ENCODE measurements around the gene MRPS27.

Gene MRPS27

GRCh38 chr5:72195581-72195980 is 124.5 kb downstream of the MRPS27 start:
- Mint-ChIP-seq H3K4me1 (ENCODE audit: low read depth) (peaks cover 7% of the 10 kb centered on the region), H3K9me3 (peaks cover 17% of the 10 kb centered on the region), H3K4me3 (no peak overlapping the region), H3K36me3 (ENCODE audit: low read depth) (no peaks in the 10 kb centered on the region), H3K27me3 (peaks cover 12% of the 10 kb centered on the region), H3K27ac (no peak overlapping the region)
- intact Hi-C loops (cut with micrococcal nuclease) = no loop called here

- Mint-ChIP-seq H3K27me3 (peaks cover 13% of the 10 kb centered on the region), H3K4me1 (ENCODE audit: low read depth) (peaks cover 7% of the 10 kb centered on the region), H3K9me3 (peaks cover 17% of the 10 kb centered on the region), H3K4me3 (no peak overlapping the region), H3K36me3 (ENCODE audit: low read depth) (no peaks in the 10 kb centered on the region), H3K27ac (no peak overlapping the region)
- intact Hi-C loops (cut with micrococcal nuclease) = no loop called here
These were observed 125.2 kb downstream of the MRPS27 start for GRCh38 chr5:72194846-72195245.

GRCh38 chr5:72191404-72191803 is 128.6 kb downstream of the MRPS27 start:
- Mint-ChIP-seq H3K36me3 (ENCODE audit: low read depth) (no peaks in the 10 kb centered on the region), H3K27ac (no peak overlapping the region), H3K4me3 (no peak overlapping the region), H3K4me1 (ENCODE audit: low read depth) (peaks cover 7% of the 10 kb centered on the region), H3K9me3 (peaks cover 17% of the 10 kb centered on the region), H3K27me3 (peaks cover 13% of the 10 kb centered on the region)
- intact Hi-C loops (cut with micrococcal nuclease) = no loop called here

- intact Hi-C loops (cut with micrococcal nuclease) = no loop called here
- Mint-ChIP-seq H3K9me3 (no peaks in the 10 kb centered on the region), H3K4me3 (no peak overlapping the region), H3K27ac (no peak overlapping the region), H3K27me3 (peaks cover 10% of the 10 kb centered on the region), H3K4me1 (ENCODE audit: low read depth) (no peaks in the 10 kb centered on the region), H3K36me3 (ENCODE audit: low read depth) (no peaks in the 10 kb centered on the region)
These were observed 130.9 kb downstream of the MRPS27 start for GRCh38 chr5:72189146-72189545.

GRCh38 chr5:72188166-72188565 is 131.9 kb downstream of the MRPS27 start:
- Mint-ChIP-seq H3K36me3 (ENCODE audit: low read depth) (no peaks in the 10 kb centered on the region), H3K27ac (no peak overlapping the region), H3K4me1 (ENCODE audit: low read depth) (no peaks in the 10 kb centered on the region), H3K27me3 (peaks cover 8% of the 10 kb centered on the region), H3K9me3 (no peaks in the 10 kb centered on the region), H3K4me3 (no peak overlapping the region)
- intact Hi-C loops (cut with micrococcal nuclease) = no loop called here

GRCh38 chr5:72187388-72188075 is 132.5 kb downstream of the MRPS27 start:
- Mint-ChIP-seq H3K4me1 (ENCODE audit: low read depth) (no peaks in the 10 kb centered on the region), H3K27ac (no peak overlapping the region), H3K4me3 (no peak overlapping the region), H3K9me3 (no peaks in the 10 kb centered on the region), H3K36me3 (ENCODE audit: low read depth) (no peaks in the 10 kb centered on the region), H3K27me3 (peaks cover 10% of the 10 kb centered on the region)
- intact Hi-C loops (cut with micrococcal nuclease) = no loop called here

GRCh38 chr5:72185496-72186329 is 134.3 kb downstream of the MRPS27 start:
- H3K4me1 Mint-ChIP-seq (ENCODE audit: low read depth) = no peaks in the 10 kb centered on the region
- intact Hi-C loops (cut with micrococcal nuclease) = no loop called here
- no peaks in the 10 kb centered on the region for H3K36me3 Mint-ChIP-seq (ENCODE audit: low read depth)
- H3K27ac Mint-ChIP-seq = no peak overlapping the region
- H3K4me3 Mint-ChIP-seq = no peak overlapping the region
- H3K27me3 Mint-ChIP-seq = peaks cover 13% of the 10 kb centered on the region
- H3K9me3 Mint-ChIP-seq = no peaks in the 10 kb centered on the region

- H3K27ac Mint-ChIP-seq = no peak overlapping the region
- intact Hi-C loops (cut with micrococcal nuclease) = no loop called here
- H3K4me3 Mint-ChIP-seq = no peak overlapping the region
- no peaks in the 10 kb centered on the region for H3K4me1 Mint-ChIP-seq (ENCODE audit: low read depth)
- H3K36me3 Mint-ChIP-seq (ENCODE audit: low read depth) = no peaks in the 10 kb centered on the region
- no peaks in the 10 kb centered on the region for H3K9me3 Mint-ChIP-seq
- peaks cover 16% of the 10 kb centered on the region for H3K27me3 Mint-ChIP-seq
These were observed 135.6 kb downstream of the MRPS27 start for GRCh38 chr5:72184408-72184807.

- no peaks in the 10 kb centered on the region for H3K9me3 Mint-ChIP-seq
- no peaks in the 10 kb centered on the region for H3K36me3 Mint-ChIP-seq (ENCODE audit: low read depth)
- H3K4me1 Mint-ChIP-seq (ENCODE audit: low read depth) = no peaks in the 10 kb centered on the region
- no peak overlapping the region for H3K27ac Mint-ChIP-seq
- no peak overlapping the region for H3K4me3 Mint-ChIP-seq
- intact Hi-C loops (cut with micrococcal nuclease) = no loop called here
- H3K27me3 Mint-ChIP-seq = peaks cover 20% of the 10 kb centered on the region
These were observed 136.9 kb downstream of the MRPS27 start for GRCh38 chr5:72183101-72183520.

- Mint-ChIP-seq H3K27ac (no peak overlapping the region), H3K27me3 (peaks cover 24% of the 10 kb centered on the region), H3K4me3 (no peak overlapping the region), H3K36me3 (ENCODE audit: low read depth) (no peaks in the 10 kb centered on the region), H3K9me3 (no peaks in the 10 kb centered on the region), H3K4me1 (ENCODE audit: low read depth) (no peaks in the 10 kb centered on the region)
- intact Hi-C loops (cut with micrococcal nuclease) = no loop called here
These were observed 137.4 kb downstream of the MRPS27 start for GRCh38 chr5:72182686-72183085.

GRCh38 chr5:72180925-72181324 is 139.1 kb downstream of the MRPS27 start:
- Mint-ChIP-seq H3K4me3 (no peak overlapping the region), H3K4me1 (ENCODE audit: low read depth) (no peaks in the 10 kb centered on the region), H3K27ac (no peak overlapping the region), H3K9me3 (no peaks in the 10 kb centered on the region), H3K27me3 (peaks cover 30% of the 10 kb centered on the region), H3K36me3 (ENCODE audit: low read depth) (no peaks in the 10 kb centered on the region)
- intact Hi-C loops (cut with micrococcal nuclease) = no loop called here

GRCh38 chr5:72179816-72180440 is 140.1 kb downstream of the MRPS27 start:
- no peak overlapping the region for H3K4me3 Mint-ChIP-seq
- H3K9me3 Mint-ChIP-seq = no peaks in the 10 kb centered on the region
- no peaks in the 10 kb centered on the region for H3K4me1 Mint-ChIP-seq (ENCODE audit: low read depth)
- no peaks in the 10 kb centered on the region for H3K36me3 Mint-ChIP-seq (ENCODE audit: low read depth)
- H3K27me3 Mint-ChIP-seq = peaks cover 29% of the 10 kb centered on the region
- intact Hi-C loops (cut with micrococcal nuclease) = no loop called here
- no peak overlapping the region for H3K27ac Mint-ChIP-seq

GRCh38 chr5:72179028-72179815 is 140.8 kb downstream of the MRPS27 start:
- Mint-ChIP-seq H3K4me3 (no peak overlapping the region), H3K36me3 (ENCODE audit: low read depth) (no peaks in the 10 kb centered on the region), H3K9me3 (no peaks in the 10 kb centered on the region), H3K27me3 (peaks cover 29% of the 10 kb centered on the region), H3K27ac (no peak overlapping the region), H3K4me1 (ENCODE audit: low read depth) (no peaks in the 10 kb centered on the region)
- intact Hi-C loops (cut with micrococcal nuclease) = no loop called here

- Mint-ChIP-seq H3K4me3 (no peak overlapping the region), H3K27ac (no peak overlapping the region), H3K4me1 (ENCODE audit: low read depth) (no peaks in the 10 kb centered on the region), H3K9me3 (no peaks in the 10 kb centered on the region), H3K27me3 (peaks cover 29% of the 10 kb centered on the region), H3K36me3 (ENCODE audit: low read depth) (no peaks in the 10 kb centered on the region)
- intact Hi-C loops (cut with micrococcal nuclease) = no loop called here
These were observed 142.5 kb downstream of the MRPS27 start for GRCh38 chr5:72177538-72177937.
